Nephron progenitor cell (in vitro differentiated cells): Measurements from ENCODE around the gene CYB5A.
"Not testable (repeated sequence)": the region's sequence is repeated elsewhere in the genome, so short reads cannot be mapped to it uniquely, and the experiment has no call there.

Experiments
- DNase-seq: peaks from one replicate; pipeline ENCODE4 v3.0.0; 2021
- H3K27ac Mint-ChIP-seq: 2 replicates; pipeline ENCODE4 v1.8.0; 2021; ENCODE audit warnings: mild to moderate bottlenecking, moderate library complexity, mixed read lengths
- H3K27me3 Mint-ChIP-seq: 2 replicates; pipeline ENCODE4 v1.8.0; 2021; ENCODE audit warnings: mild to moderate bottlenecking, low read depth, mixed read lengths; ENCODE audit not compliant: poor library complexity
- H3K36me3 Mint-ChIP-seq: 2 replicates; pipeline ENCODE4 v1.8.0; 2021; ENCODE audit warnings: low read depth, mixed read lengths
- H3K4me1 Mint-ChIP-seq: 2 replicates; pipeline ENCODE4 v1.8.0; 2021; ENCODE audit warnings: mixed read lengths
- H3K4me3 Mint-ChIP-seq: 2 replicates; pipeline ENCODE4 v1.8.0; 2021; ENCODE audit warnings: mild to moderate bottlenecking, moderate library complexity, mixed read lengths
- H3K9me3 Mint-ChIP-seq: 2 replicates; pipeline ENCODE4 v1.8.0; 2021; ENCODE audit warnings: mild to moderate bottlenecking, moderate library complexity, mixed read lengths
- TF ChIP-seq, protein P1 (sequence below): fragments of 200-600 bp; sonication (generic); IDR thresholded peaks from 2 replicates; pipeline ENCODE4 v1.5.0; 2021; ENCODE audit warnings: antibody characterized with exemption

The CYB5A gene

DNA sequence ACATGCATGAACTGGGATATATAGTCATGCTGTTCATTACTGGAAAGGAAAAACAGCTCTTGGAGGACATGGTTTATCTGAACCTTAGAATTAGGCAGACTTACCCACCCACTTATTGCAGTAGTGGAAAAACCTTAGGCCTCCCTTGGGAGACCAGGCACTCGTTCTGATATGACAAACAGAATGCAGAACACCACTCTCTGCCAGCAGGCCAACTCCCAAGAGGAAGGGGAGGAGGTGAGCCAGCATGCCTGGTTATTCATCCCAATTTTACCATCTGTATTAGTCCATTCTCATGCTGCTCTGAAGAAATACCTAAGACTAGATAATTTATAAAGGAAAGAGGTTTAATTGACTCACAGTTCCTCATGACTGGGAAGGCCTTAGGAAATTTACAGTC, 41.3 kb upstream of the CYB5A start:
- H3K27ac Mint-ChIP-seq, result no peak overlapping the region
- H3K27me3 Mint-ChIP-seq, result no peaks in the 10 kb centered on the region
- no peak for DNase-seq
- H3K9me3 Mint-ChIP-seq, result no peaks in the 10 kb centered on the region
- H3K4me3 Mint-ChIP-seq, result no peak overlapping the region
- no peaks in the 10 kb centered on the region for H3K36me3 Mint-ChIP-seq
- H3K4me1 Mint-ChIP-seq, result peaks cover 8% of the 10 kb centered on the region
- TF ChIP-seq, protein P1, sequence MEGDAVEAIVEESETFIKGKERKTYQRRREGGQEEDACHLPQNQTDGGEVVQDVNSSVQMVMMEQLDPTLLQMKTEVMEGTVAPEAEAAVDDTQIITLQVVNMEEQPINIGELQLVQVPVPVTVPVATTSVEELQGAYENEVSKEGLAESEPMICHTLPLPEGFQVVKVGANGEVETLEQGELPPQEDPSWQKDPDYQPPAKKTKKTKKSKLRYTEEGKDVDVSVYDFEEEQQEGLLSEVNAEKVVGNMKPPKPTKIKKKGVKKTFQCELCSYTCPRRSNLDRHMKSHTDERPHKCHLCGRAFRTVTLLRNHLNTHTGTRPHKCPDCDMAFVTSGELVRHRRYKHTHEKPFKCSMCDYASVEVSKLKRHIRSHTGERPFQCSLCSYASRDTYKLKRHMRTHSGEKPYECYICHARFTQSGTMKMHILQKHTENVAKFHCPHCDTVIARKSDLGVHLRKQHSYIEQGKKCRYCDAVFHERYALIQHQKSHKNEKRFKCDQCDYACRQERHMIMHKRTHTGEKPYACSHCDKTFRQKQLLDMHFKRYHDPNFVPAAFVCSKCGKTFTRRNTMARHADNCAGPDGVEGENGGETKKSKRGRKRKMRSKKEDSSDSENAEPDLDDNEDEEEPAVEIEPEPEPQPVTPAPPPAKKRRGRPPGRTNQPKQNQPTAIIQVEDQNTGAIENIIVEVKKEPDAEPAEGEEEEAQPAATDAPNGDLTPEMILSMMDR, result no peak

DNA sequence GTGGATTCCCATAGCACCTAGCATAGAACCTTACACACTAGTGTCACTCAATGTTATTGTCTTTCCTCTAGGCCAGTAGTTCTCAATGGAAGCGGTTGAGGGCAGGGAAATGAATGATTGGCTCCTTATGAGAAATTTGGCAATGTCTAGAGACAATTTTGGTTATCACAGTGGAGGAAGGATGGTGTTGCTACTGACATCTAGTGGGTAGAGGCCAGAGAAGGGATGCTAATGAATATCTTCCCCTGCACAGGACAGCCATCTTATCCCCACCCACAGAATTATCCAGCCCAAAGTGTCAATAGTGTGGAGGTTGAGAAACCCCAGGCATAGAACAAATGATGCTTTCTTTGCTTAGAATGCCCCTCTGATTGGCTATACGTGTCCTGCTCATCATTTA, 39.6 kb upstream of the CYB5A start:
- H3K27ac Mint-ChIP-seq, result no peak overlapping the region
- no peaks in the 10 kb centered on the region for H3K36me3 Mint-ChIP-seq
- H3K4me3 Mint-ChIP-seq, result no peak overlapping the region
- H3K4me1 Mint-ChIP-seq, result peaks cover 10% of the 10 kb centered on the region
- DNase-seq, result no peak
- no peaks in the 10 kb centered on the region for H3K9me3 Mint-ChIP-seq
- H3K27me3 Mint-ChIP-seq, result no peaks in the 10 kb centered on the region
- TF ChIP-seq, protein P1, result no peak

DNA sequence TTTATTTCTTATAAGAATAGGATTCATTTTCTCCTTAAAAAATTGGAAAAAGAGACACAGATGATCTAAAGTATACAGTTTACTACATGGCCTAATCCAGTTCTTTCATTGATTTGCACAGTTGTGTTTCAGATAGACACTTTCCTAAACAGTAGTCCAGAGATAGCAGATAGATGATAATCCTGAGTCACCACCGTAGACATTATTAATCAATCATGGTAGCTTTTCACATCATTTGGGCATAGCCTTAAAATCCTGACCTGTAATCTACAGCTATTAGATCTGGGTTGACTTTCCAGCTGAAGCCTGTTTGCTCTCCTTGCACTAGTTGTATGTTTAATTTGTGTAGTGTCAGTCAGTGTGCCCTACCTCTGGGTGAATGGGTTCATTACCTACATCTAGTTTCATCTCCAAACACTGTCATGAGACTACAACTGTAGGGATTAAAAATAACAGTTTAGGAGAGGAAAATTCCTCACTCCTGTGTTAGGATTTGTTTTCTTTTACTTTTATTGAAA, 38.0 kb upstream of the CYB5A start:
- H3K27me3 Mint-ChIP-seq, result no peaks in the 10 kb centered on the region
- H3K9me3 Mint-ChIP-seq, result no peaks in the 10 kb centered on the region
- H3K4me1 Mint-ChIP-seq, result peaks cover 10% of the 10 kb centered on the region
- H3K36me3 Mint-ChIP-seq, result no peaks in the 10 kb centered on the region
- no peak for DNase-seq
- TF ChIP-seq, protein P1, result no peak
- no peak overlapping the region for H3K27ac Mint-ChIP-seq
- no peak overlapping the region for H3K4me3 Mint-ChIP-seq

DNA sequence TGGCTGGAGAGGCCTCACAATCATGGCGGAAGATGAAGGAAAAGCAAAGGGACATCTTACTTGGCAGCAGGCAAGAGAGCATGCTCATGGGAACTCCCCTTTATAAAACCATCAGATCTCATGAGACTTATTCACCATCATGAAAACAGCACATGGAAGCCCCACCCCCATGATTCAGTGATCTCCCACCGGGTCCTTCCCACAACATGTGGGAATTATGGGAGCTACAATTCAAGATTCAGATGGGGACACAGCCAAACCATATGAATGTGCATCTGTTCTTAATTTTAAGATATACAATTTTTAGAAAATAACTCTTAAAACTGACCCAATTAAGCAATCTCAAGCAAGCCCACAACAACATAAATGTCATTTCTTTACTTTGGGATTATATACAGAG, 36.4 kb upstream of the CYB5A start:
- no peak overlapping the region for H3K4me3 Mint-ChIP-seq
- H3K27me3 Mint-ChIP-seq, result no peaks in the 10 kb centered on the region
- H3K36me3 Mint-ChIP-seq, result no peaks in the 10 kb centered on the region
- H3K27ac Mint-ChIP-seq, result no peak overlapping the region
- no peak for DNase-seq
- peaks cover 4% of the 10 kb centered on the region for H3K4me1 Mint-ChIP-seq
- TF ChIP-seq, protein P1, result no peak
- H3K9me3 Mint-ChIP-seq, result no peaks in the 10 kb centered on the region

GRCh38 chr18:74326791-74327190, 35.0 kb upstream of the CYB5A start:
- not testable (repeated sequence) for H3K4me3 Mint-ChIP-seq, H3K27me3 Mint-ChIP-seq, H3K27ac Mint-ChIP-seq, H3K36me3 Mint-ChIP-seq, DNase-seq, H3K4me1 Mint-ChIP-seq, H3K9me3 Mint-ChIP-seq

- DNase-seq, result no peak
- Mint-ChIP-seq H3K27me3 (no peaks in the 10 kb centered on the region), H3K36me3 (no peaks in the 10 kb centered on the region), H3K4me1 (peaks cover 4% of the 10 kb centered on the region), H3K4me3 (no peak overlapping the region), H3K27ac (peak overlapping the region; percentile 9), H3K9me3 (no peaks in the 10 kb centered on the region)
- TF ChIP-seq, protein P1, result no peak
Measured at GRCh38 chr18:74326231-74326630, 34.5 kb upstream of the CYB5A start.
